ENCODE measurements around the gene USB1. TPM values are rescaled to one million over a fixed set of nuclear protein-coding genes. Genes with fewer than 3 reads are reported as not detected.
"Not testable (repeated sequence)": the region's sequence is repeated elsewhere in the genome, so short reads cannot be mapped to it uniquely, and the experiment has no call there.

Gene USB1
- total RNA-seq, 2 experiments from 2014 or later, result 52.0 to 58.0 TPM

DNA sequence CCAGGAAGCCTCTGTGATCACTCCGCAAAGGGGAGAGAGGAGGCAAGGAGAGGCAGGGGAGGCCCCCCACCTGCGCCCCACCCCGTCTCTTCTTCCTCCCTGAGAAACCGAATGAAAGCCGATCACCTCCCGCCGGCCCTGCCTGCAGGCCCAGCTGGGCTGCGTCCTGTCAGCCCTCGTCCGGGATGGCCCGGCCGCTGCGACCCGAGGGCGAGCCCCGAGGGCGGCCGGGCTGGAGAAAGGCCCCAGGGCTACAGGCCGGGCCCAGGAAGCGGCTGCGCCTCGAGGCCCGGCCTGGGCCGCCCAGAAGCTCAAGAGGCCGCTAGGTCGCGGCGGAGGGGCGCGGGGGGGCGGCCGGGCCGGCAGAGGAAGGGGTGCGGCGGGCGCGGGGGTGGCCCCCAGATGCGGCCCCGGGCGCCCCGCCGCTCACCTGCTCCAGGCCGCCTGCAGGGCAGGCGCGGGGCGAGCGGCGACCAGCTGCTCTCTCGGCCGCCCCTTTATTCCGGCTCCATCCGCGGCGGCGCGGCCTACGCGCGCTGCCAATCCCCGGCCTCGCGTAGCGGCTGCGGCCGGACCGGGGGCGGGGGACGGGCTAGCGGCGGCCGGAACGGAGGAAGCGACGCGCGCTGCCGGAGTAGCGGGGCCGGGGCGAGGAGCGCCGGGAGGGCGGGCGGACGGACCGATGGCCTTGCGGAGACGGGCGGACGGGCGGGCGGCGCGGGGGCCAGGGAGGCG is 1.1 kb upstream of the USB1 start, which contains the start of gene ZNF319:
ZNF319 (minus strand) TSS at position 702 of the 735 bp plus-strand sequence. CDS start 2,407 bp downstream, outside the sequence.
- DNase-seq, result no peak
- Mint-ChIP-seq H3K27ac (peak within 1 kb of the TSS; percentile 93), H3K27me3 (no peaks in the 10 kb centered on the region), H3K4me1 (peaks cover 66% of the 10 kb centered on the region), H3K4me3 (peak within 1 kb of the TSS; percentile 91), H3K36me3 (ENCODE audit: low read depth) (peaks cover 40% of the 10 kb centered on the region), H3K9me3 (no peaks in the 10 kb centered on the region)
- ChIA-PET POLR2A (no interaction called here), CTCF (interaction anchor here (0.8 to 2.7 kb wide), 13 partner anchors 10 to 424 kb away, joined by 3 to 11 read pairs (median 3); partner anchors contain the start of gene MMP15)

- peaks cover 37% of the 10 kb centered on the region for H3K36me3 Mint-ChIP-seq (ENCODE audit: low read depth)
- POLR2A ChIA-PET, result no interaction called here
- H3K9me3 Mint-ChIP-seq, result peaks cover 1% of the 10 kb centered on the region
- CTCF ChIA-PET, result interaction anchor here (1.0 kb wide), 1 partner anchor 31 kb away, joined by 3 read pairs; no protein-coding TSS in a partner anchor
- peak overlapping the region; percentile 93 for H3K27ac Mint-ChIP-seq
- no peaks in the 10 kb centered on the region for H3K27me3 Mint-ChIP-seq
- peaks cover 56% of the 10 kb centered on the region for H3K4me1 Mint-ChIP-seq
- peak overlapping the region; percentile 91 for H3K4me3 Mint-ChIP-seq
- DNase-seq, result no peak
Measured at GRCh38 chr16:58001781-58002415, 691 bp downstream of the USB1 start.

GRCh38 chr16:58002416-58002800 is 1.2 kb downstream of the USB1 start:
- no peak for DNase-seq
- ChIA-PET CTCF (no interaction called here), POLR2A (no interaction called here)
- peaks cover 1% of the 10 kb centered on the region for H3K9me3 Mint-ChIP-seq
- peaks cover 51% of the 10 kb centered on the region for H3K4me1 Mint-ChIP-seq
- peaks cover 37% of the 10 kb centered on the region for H3K36me3 Mint-ChIP-seq (ENCODE audit: low read depth)
- peak overlapping the region; percentile 91 for H3K4me3 Mint-ChIP-seq
- H3K27ac Mint-ChIP-seq, result no peak overlapping the region
- H3K27me3 Mint-ChIP-seq, result no peaks in the 10 kb centered on the region

GRCh38 chr16:58002936-58003335 is 1.7 kb downstream of the USB1 start:
- Mint-ChIP-seq H3K4me3 (peak overlapping the region; percentile 91), H3K4me1 (peaks cover 45% of the 10 kb centered on the region)

DNA sequence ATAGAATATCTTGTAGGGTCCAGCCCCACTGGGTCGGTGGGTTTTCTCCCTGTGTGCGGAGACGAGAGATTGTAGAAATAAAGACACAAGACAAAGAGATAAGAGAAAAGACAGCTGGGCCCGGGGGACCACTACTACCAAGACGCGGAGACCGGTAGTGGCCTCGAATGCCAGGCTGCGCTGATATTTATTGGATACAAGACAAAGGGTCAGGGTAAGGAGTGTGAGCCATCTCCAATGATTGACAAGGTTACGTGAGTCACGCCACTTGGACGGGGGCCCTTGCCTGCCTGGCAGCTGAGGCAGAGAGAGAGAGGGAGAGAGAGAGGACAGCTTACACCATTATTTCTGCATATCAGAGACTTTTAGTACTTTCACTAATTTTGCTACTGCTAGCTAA is 3.5 kb downstream of the USB1 start:
- POLR2A ChIA-PET, CTCF ChIA-PET, H3K27me3 Mint-ChIP-seq, H3K9me3 Mint-ChIP-seq, DNase-seq, H3K4me3 Mint-ChIP-seq, H3K27ac Mint-ChIP-seq: not testable (repeated sequence)
- H3K36me3 Mint-ChIP-seq (ENCODE audit: low read depth), result peaks cover 37% of the 10 kb centered on the region
- H3K4me1 Mint-ChIP-seq, result peaks cover 29% of the 10 kb centered on the region

More at GRCh38 chr16:58002936-58003335, 1.7 kb downstream of the USB1 start:
- ChIA-PET CTCF (no interaction called here), POLR2A (no interaction called here)
- H3K9me3 Mint-ChIP-seq, result peaks cover 1% of the 10 kb centered on the region
- peaks cover 35% of the 10 kb centered on the region for H3K36me3 Mint-ChIP-seq (ENCODE audit: low read depth)
- H3K27ac Mint-ChIP-seq, result no peak overlapping the region
- no peaks in the 10 kb centered on the region for H3K27me3 Mint-ChIP-seq
- DNase-seq, result no peak

- no peaks in the 10 kb centered on the region for H3K27me3 Mint-ChIP-seq
- peaks cover 34% of the 10 kb centered on the region for H3K36me3 Mint-ChIP-seq (ENCODE audit: low read depth)
- H3K9me3 Mint-ChIP-seq, result peaks cover 1% of the 10 kb centered on the region
- ChIA-PET CTCF (interaction anchor here (0.5 to 0.9 kb wide), 2 partner anchors 103 to 137 kb away, joined by 3 read pairs; no protein-coding TSS in a partner anchor), POLR2A (interaction anchor here (0.7 kb wide), 1 partner anchor 17 kb away, joined by 3 read pairs; no protein-coding TSS in a partner anchor)
- no peak for DNase-seq
- H3K4me1 Mint-ChIP-seq, result no peaks in the 10 kb centered on the region
- H3K4me3 Mint-ChIP-seq, result no peak overlapping the region
- no peak overlapping the region for H3K27ac Mint-ChIP-seq
Measured at GRCh38 chr16:58009856-58010416, 8.7 kb downstream of the USB1 start.

DNA sequence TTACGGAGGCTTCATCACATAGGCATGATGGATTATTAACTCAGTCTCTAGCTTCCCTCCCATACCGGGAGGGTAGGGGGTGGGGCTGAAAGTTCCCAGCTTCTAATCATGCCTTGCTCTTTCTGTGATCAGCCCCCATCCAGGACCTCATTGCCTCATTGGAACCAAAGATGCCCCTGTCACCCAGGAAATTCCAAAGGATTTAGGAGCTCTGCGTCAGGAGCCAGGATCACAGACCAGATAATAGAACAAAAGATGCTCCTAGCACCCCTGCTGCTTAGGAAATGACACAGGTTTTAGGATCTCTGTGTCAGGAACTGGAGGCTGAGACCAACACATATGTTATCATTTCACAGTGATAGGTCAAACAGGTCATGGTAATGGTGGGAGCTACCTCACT is 9.7 kb downstream of the USB1 start:
- DNase-seq, result no peak
- Mint-ChIP-seq H3K9me3 (peaks cover 1% of the 10 kb centered on the region), H3K27ac (no peak overlapping the region), H3K36me3 (ENCODE audit: low read depth) (peaks cover 32% of the 10 kb centered on the region), H3K27me3 (no peaks in the 10 kb centered on the region), H3K4me3 (no peak overlapping the region), H3K4me1 (no peaks in the 10 kb centered on the region)
- ChIA-PET POLR2A (no interaction called here), CTCF (interaction anchor here (0.6 to 0.9 kb wide), 2 partner anchors 104 to 112 kb away, joined by 3 read pairs; no protein-coding TSS in a partner anchor)

DNA sequence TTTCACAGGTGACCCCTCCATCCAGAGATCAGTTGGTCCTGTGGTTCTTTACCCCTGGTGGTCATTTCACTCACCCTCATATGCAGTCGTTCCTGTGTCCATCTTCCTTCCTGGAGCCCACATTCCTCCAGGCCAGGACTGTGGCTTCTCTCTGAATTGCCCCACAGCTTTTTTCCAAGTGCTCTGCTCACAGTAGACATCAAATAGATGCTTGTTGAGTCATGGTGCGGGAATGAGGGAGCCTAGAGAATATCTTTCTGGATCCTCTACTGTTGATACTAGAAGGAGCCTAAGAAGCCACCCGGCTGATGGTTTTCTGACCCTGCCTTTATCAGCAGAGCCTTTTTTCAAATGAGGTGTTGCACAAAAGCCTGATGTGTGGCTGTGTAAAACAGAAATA is 10.4 kb downstream of the USB1 start:
- H3K9me3 Mint-ChIP-seq, result peaks cover under 1% of the 10 kb centered on the region
- H3K36me3 Mint-ChIP-seq (ENCODE audit: low read depth), result peaks cover 27% of the 10 kb centered on the region
- no peak for DNase-seq
- CTCF ChIA-PET, result no interaction called here
- H3K4me3 Mint-ChIP-seq, result no peak overlapping the region
- no peaks in the 10 kb centered on the region for H3K4me1 Mint-ChIP-seq
- H3K27me3 Mint-ChIP-seq, result no peaks in the 10 kb centered on the region
- H3K27ac Mint-ChIP-seq, result no peak overlapping the region
- POLR2A ChIA-PET, result no interaction called here

DNA sequence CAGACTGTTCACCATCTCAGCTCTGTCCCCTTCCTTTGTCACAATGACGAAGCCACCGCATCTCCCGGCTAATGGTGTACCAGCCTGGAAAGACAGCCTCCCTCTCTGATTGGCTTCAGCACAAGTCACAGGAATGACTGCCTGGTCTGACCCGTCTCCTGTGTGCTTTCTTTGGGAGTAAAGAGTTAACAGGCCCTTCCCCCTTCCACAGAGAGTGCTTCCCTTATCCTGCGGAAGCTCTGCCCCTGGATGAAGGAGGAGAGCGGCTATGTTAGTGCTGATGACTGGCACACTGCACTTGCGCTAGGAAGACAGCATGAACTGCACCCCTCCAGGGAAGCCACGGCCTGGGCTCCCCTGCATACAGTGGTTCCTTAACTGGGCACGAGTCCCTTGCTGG is 11.3 kb downstream of the USB1 start:
- no peaks in the 10 kb centered on the region for H3K27me3 Mint-ChIP-seq
- H3K4me1 Mint-ChIP-seq, result no peaks in the 10 kb centered on the region
- ChIA-PET CTCF (no interaction called here), POLR2A (no interaction called here)
- peaks cover 21% of the 10 kb centered on the region for H3K36me3 Mint-ChIP-seq (ENCODE audit: low read depth)
- H3K4me3 Mint-ChIP-seq, result no peak overlapping the region
- no peaks in the 10 kb centered on the region for H3K9me3 Mint-ChIP-seq
- no peak overlapping the region for H3K27ac Mint-ChIP-seq
- DNase-seq, result no peak

DNA sequence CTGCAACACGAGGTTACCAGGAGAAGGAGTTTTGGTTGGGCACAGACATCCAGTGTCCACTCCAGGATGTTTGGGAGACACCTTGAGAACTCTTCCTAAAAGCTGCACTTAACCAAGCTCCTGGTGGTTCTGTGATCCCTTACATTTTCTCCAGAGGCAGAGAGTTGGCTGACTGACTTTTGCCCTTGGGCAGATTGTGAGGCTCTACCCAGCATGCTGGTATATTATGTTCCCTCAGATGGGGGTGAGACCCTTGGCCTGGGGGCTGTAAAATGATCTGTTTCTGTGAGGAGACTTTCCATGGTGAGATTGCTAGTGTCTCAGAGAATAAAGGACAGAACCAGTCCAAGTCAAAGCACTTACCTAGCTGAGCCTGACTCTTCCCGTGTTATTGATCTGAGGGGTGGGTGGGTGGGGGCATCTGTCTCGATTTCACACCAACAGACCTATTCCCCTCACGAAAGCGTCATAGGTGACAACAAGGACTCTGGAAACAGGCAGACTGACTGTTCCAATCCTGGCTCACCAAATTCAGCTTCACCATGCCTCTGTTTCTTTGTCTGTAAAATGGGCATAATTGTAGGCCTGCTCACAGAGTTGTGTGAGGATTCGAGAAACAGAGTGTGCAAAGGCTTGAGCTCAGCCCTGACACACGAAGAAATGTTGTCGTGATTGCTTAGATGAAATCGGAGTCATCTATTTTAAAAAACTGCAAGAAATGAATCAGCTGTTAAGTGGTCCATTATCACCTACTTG is 12.2 kb downstream of the USB1 start:
- H3K36me3 Mint-ChIP-seq (ENCODE audit: low read depth), result peaks cover 20% of the 10 kb centered on the region
- no peaks in the 10 kb centered on the region for H3K4me1 Mint-ChIP-seq
- no peak overlapping the region for H3K27ac Mint-ChIP-seq
- no peaks in the 10 kb centered on the region for H3K27me3 Mint-ChIP-seq
- ChIA-PET CTCF (interaction anchor here (1.1 to 1.6 kb wide), 3 partner anchors 11 to 13 kb away, joined by 3 to 4 read pairs (median 3); partner anchors contain the start of genes MMP15 and ZNF319), POLR2A (no interaction called here)
- no peak overlapping the region for H3K4me3 Mint-ChIP-seq
- no peaks in the 10 kb centered on the region for H3K9me3 Mint-ChIP-seq
- no peak for DNase-seq

- no peak for DNase-seq
- Mint-ChIP-seq H3K36me3 (ENCODE audit: low read depth) (peaks cover 3% of the 10 kb centered on the region), H3K27me3 (no peaks in the 10 kb centered on the region), H3K4me3 (no peak overlapping the region), H3K4me1 (peaks cover 11% of the 10 kb centered on the region), H3K27ac (no peak overlapping the region), H3K9me3 (no peaks in the 10 kb centered on the region)
- POLR2A ChIA-PET, result no interaction called here
- CTCF ChIA-PET, result interaction anchor here (1.5 kb wide), 1 partner anchor 19 kb away, joined by 3 read pairs; no protein-coding TSS in a partner anchor
Measured at GRCh38 chr16:58016840-58017446, 15.7 kb downstream of the USB1 start.

DNA sequence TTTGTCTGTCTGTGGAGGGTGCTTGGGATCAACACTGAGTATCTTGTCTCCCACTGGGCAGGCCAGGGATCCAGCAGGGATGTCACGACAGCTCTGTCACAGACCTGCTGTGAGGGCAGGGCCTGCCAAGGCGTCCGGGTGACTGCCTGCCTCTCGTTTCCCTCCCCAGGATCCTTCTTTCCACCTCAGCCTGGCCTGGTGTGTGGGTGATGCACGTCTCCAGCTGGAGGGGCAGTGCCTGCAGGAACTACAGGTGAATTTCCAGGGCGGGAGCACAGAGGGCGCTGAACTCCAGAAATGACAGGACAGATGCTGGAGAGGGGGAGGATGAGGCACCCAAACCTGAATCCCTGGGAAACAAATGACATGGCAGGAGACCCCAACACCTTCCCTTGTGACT is 17.6 kb downstream of the USB1 start:
- no peak overlapping the region for H3K4me3 Mint-ChIP-seq
- ChIA-PET POLR2A (no interaction called here), CTCF (interaction anchor here (0.6 kb wide), 1 partner anchor 85 kb away, joined by 3 read pairs; no protein-coding TSS in a partner anchor)
- H3K27me3 Mint-ChIP-seq, result peaks cover 2% of the 10 kb centered on the region
- no peak for DNase-seq
- no peak overlapping the region for H3K27ac Mint-ChIP-seq
- peaks cover 3% of the 10 kb centered on the region for H3K36me3 Mint-ChIP-seq (ENCODE audit: low read depth)
- peaks cover 11% of the 10 kb centered on the region for H3K4me1 Mint-ChIP-seq
- H3K9me3 Mint-ChIP-seq, result no peaks in the 10 kb centered on the region

Measured in activated CD4-positive, alpha-beta T cell treated with anti-CD3 and anti-CD28 coated beads, Interleukin-2, amount 10 ng/mL, durations not matched to agents 7 days and 5 days (primary cell).